ENCODE results near the gene GRID1.

Gene GRID1

GRCh38 chr10:86222687-86223086 is 143.9 kb downstream of the GRID1 start:
- Mint-ChIP-seq H3K36me3 (ENCODE audit: low read depth) (no peaks in the 10 kb centered on the region), H3K4me1 (ENCODE audit: low read depth) (peaks cover 31% of the 10 kb centered on the region), H3K27ac (no peak overlapping the region), H3K27me3 (peaks cover 6% of the 10 kb centered on the region), H3K4me3 (no peak overlapping the region), H3K9me3 (no peaks in the 10 kb centered on the region)
- intact Hi-C loops (cut with micrococcal nuclease): no loop called here

GRCh38 chr10:86222336-86222650 is 144.3 kb downstream of the GRID1 start:
- Mint-ChIP-seq H3K36me3 (ENCODE audit: low read depth) (no peaks in the 10 kb centered on the region), H3K27me3 (peaks cover 6% of the 10 kb centered on the region)
- intact Hi-C loops (cut with micrococcal nuclease): no loop called here

GRCh38 chr10:86221442-86222335 is 144.9 kb downstream of the GRID1 start:
- no peaks in the 10 kb centered on the region for H3K36me3 Mint-ChIP-seq (ENCODE audit: low read depth)
- intact Hi-C loops (cut with micrococcal nuclease): no loop called here
- H3K4me1 Mint-ChIP-seq (ENCODE audit: low read depth): peaks cover 21% of the 10 kb centered on the region

More at GRCh38 chr10:86222336-86222650, 144.3 kb downstream of the GRID1 start:
- H3K9me3 Mint-ChIP-seq: no peaks in the 10 kb centered on the region
- H3K4me3 Mint-ChIP-seq: no peak overlapping the region
- H3K4me1 Mint-ChIP-seq (ENCODE audit: low read depth): peaks cover 27% of the 10 kb centered on the region
- H3K27ac Mint-ChIP-seq: no peak overlapping the region

GRCh38 chr10:86220626-86221025 is 146.0 kb downstream of the GRID1 start:
- Mint-ChIP-seq H3K4me1 (ENCODE audit: low read depth) (peaks cover 15% of the 10 kb centered on the region), H3K27me3 (peaks cover 7% of the 10 kb centered on the region), H3K9me3 (no peaks in the 10 kb centered on the region), H3K4me3 (no peak overlapping the region), H3K36me3 (ENCODE audit: low read depth) (no peaks in the 10 kb centered on the region), H3K27ac (no peak overlapping the region)
- intact Hi-C loops (cut with micrococcal nuclease): no loop called here

More at GRCh38 chr10:86221442-86222335, 144.9 kb downstream of the GRID1 start:
- no peak overlapping the region for H3K4me3 Mint-ChIP-seq
- no peaks in the 10 kb centered on the region for H3K9me3 Mint-ChIP-seq
- peaks cover 6% of the 10 kb centered on the region for H3K27me3 Mint-ChIP-seq
- H3K27ac Mint-ChIP-seq: no peak overlapping the region

GRCh38 chr10:86219271-86219670 is 147.3 kb downstream of the GRID1 start:
- intact Hi-C loops (cut with micrococcal nuclease): no loop called here
- H3K4me1 Mint-ChIP-seq (ENCODE audit: low read depth): peaks cover 1% of the 10 kb centered on the region
- no peaks in the 10 kb centered on the region for H3K9me3 Mint-ChIP-seq
- H3K27ac Mint-ChIP-seq: no peak overlapping the region
- H3K4me3 Mint-ChIP-seq: no peak overlapping the region
- H3K36me3 Mint-ChIP-seq (ENCODE audit: low read depth): no peaks in the 10 kb centered on the region
- H3K27me3 Mint-ChIP-seq: peaks cover 9% of the 10 kb centered on the region

GRCh38 chr10:86218842-86219241 is 147.8 kb downstream of the GRID1 start:
- Mint-ChIP-seq H3K27ac (no peak overlapping the region), H3K4me3 (no peak overlapping the region), H3K9me3 (no peaks in the 10 kb centered on the region), H3K27me3 (peaks cover 7% of the 10 kb centered on the region), H3K36me3 (ENCODE audit: low read depth) (no peaks in the 10 kb centered on the region), H3K4me1 (ENCODE audit: low read depth) (no peaks in the 10 kb centered on the region)
- intact Hi-C loops (cut with micrococcal nuclease): no loop called here

- H3K27me3 Mint-ChIP-seq: peaks cover 5% of the 10 kb centered on the region
- H3K4me3 Mint-ChIP-seq: no peak overlapping the region
Measured at GRCh38 chr10:86218160-86218559, 148.4 kb downstream of the GRID1 start.

GRCh38 chr10:86217371-86218080 is 149.1 kb downstream of the GRID1 start:
- H3K27ac Mint-ChIP-seq: no peak overlapping the region
- H3K4me3 Mint-ChIP-seq: no peak overlapping the region
- intact Hi-C loops (cut with micrococcal nuclease): no loop called here
- no peaks in the 10 kb centered on the region for H3K36me3 Mint-ChIP-seq (ENCODE audit: low read depth)
- H3K9me3 Mint-ChIP-seq: no peaks in the 10 kb centered on the region
- peaks cover 8% of the 10 kb centered on the region for H3K27me3 Mint-ChIP-seq
- H3K4me1 Mint-ChIP-seq (ENCODE audit: low read depth): no peaks in the 10 kb centered on the region

More at GRCh38 chr10:86218160-86218559, 148.4 kb downstream of the GRID1 start:
- H3K27ac Mint-ChIP-seq: no peak overlapping the region
- no peaks in the 10 kb centered on the region for H3K4me1 Mint-ChIP-seq (ENCODE audit: low read depth)
- intact Hi-C loops (cut with micrococcal nuclease): no loop called here
- no peaks in the 10 kb centered on the region for H3K36me3 Mint-ChIP-seq (ENCODE audit: low read depth)
- H3K9me3 Mint-ChIP-seq: no peaks in the 10 kb centered on the region

- Mint-ChIP-seq H3K27ac (no peak overlapping the region), H3K36me3 (ENCODE audit: low read depth) (no peaks in the 10 kb centered on the region), H3K4me3 (no peak overlapping the region), H3K4me1 (ENCODE audit: low read depth) (no peaks in the 10 kb centered on the region), H3K9me3 (no peaks in the 10 kb centered on the region), H3K27me3 (peaks cover 8% of the 10 kb centered on the region)
- intact Hi-C loops (cut with micrococcal nuclease): no loop called here
Measured at GRCh38 chr10:86216886-86217285, 149.7 kb downstream of the GRID1 start.

GRCh38 chr10:86215712-86216111 is 150.9 kb downstream of the GRID1 start:
- Mint-ChIP-seq H3K4me1 (ENCODE audit: low read depth) (no peaks in the 10 kb centered on the region), H3K36me3 (ENCODE audit: low read depth) (no peaks in the 10 kb centered on the region), H3K27ac (no peak overlapping the region), H3K9me3 (no peaks in the 10 kb centered on the region), H3K4me3 (no peak overlapping the region), H3K27me3 (peaks cover 8% of the 10 kb centered on the region)
- intact Hi-C loops (cut with micrococcal nuclease): no loop called here

- H3K27me3 Mint-ChIP-seq: peaks cover 8% of the 10 kb centered on the region
- H3K4me1 Mint-ChIP-seq (ENCODE audit: low read depth): no peaks in the 10 kb centered on the region
- intact Hi-C loops (cut with micrococcal nuclease): no loop called here
- no peak overlapping the region for H3K4me3 Mint-ChIP-seq
- no peaks in the 10 kb centered on the region for H3K9me3 Mint-ChIP-seq
- H3K36me3 Mint-ChIP-seq (ENCODE audit: low read depth): no peaks in the 10 kb centered on the region
- H3K27ac Mint-ChIP-seq: no peak overlapping the region
Measured at GRCh38 chr10:86215046-86215445, 151.5 kb downstream of the GRID1 start.

- no peaks in the 10 kb centered on the region for H3K9me3 Mint-ChIP-seq
- H3K27ac Mint-ChIP-seq: no peak overlapping the region
- H3K36me3 Mint-ChIP-seq (ENCODE audit: low read depth): no peaks in the 10 kb centered on the region
- no peak overlapping the region for H3K4me3 Mint-ChIP-seq
- no peaks in the 10 kb centered on the region for H3K4me1 Mint-ChIP-seq (ENCODE audit: low read depth)
- H3K27me3 Mint-ChIP-seq: peaks cover 8% of the 10 kb centered on the region
- intact Hi-C loops (cut with micrococcal nuclease): no loop called here
Measured at GRCh38 chr10:86213148-86213547, 153.4 kb downstream of the GRID1 start.

- Mint-ChIP-seq H3K4me1 (ENCODE audit: low read depth) (no peaks in the 10 kb centered on the region), H3K4me3 (no peak overlapping the region), H3K27me3 (peaks cover 10% of the 10 kb centered on the region), H3K27ac (no peak overlapping the region), H3K36me3 (ENCODE audit: low read depth) (no peaks in the 10 kb centered on the region), H3K9me3 (no peaks in the 10 kb centered on the region)
- intact Hi-C loops (cut with micrococcal nuclease): no loop called here
Measured at GRCh38 chr10:86212391-86212700, 154.2 kb downstream of the GRID1 start.

- H3K4me1 Mint-ChIP-seq (ENCODE audit: low read depth): no peaks in the 10 kb centered on the region
- no peak overlapping the region for H3K4me3 Mint-ChIP-seq
- H3K27ac Mint-ChIP-seq: no peak overlapping the region
- no peaks in the 10 kb centered on the region for H3K9me3 Mint-ChIP-seq
- peaks cover 10% of the 10 kb centered on the region for H3K27me3 Mint-ChIP-seq
- intact Hi-C loops (cut with micrococcal nuclease): no loop called here
- no peaks in the 10 kb centered on the region for H3K36me3 Mint-ChIP-seq (ENCODE audit: low read depth)
Measured at GRCh38 chr10:86211691-86212390, 154.8 kb downstream of the GRID1 start.

Data from dendritic cell treated with granulocyte-macrophage colony-stimulating factor and Interleukin-4, amounts not matched to agents 40 ng/mL and 50 ng/mL, for 4 days (primary cell).